Peyer's patch (tissue), 4 donors: ENCODE measurements around the gene TGM3.

Experiments used
- CTCF ChIP-seq, 6 experiments: fragments of 450-650 bp in 4 of 6; fragments of 200-600 bp in 2 of 6; sonication (generic) in 1 of 6; IDR thresholded peaks; one replicate each; pipeline ENCODE4 v1.5.1; 2017 to 2019; ENCODE audit warnings: antibody characterized with exemption in 6 of 6, mild to moderate bottlenecking in 3 of 6, moderate library complexity in 1 of 6
- POLR2A ChIP-seq, 2 donors: fragments of 450-650 bp; IDR thresholded peaks; one replicate each; pipeline ENCODE4 v1.5.1; 2017; ENCODE audit warnings: antibody characterized with exemption in 2 of 2, mild to moderate bottlenecking in 2 of 2, moderate library complexity in 2 of 2

- TF ChIP-seq POLR2A (IDR thresholded peaks at IDR 0.05), result no peak
- TF ChIP-seq CTCF (IDR thresholded peaks at IDR 0.05), result no peak
Observed at GRCh38 chr20:2296524-2297356, 939 bp downstream of the TGM3 start.
